ENCODE data around the gene ATOH8.

ATOH8 gene

DNA sequence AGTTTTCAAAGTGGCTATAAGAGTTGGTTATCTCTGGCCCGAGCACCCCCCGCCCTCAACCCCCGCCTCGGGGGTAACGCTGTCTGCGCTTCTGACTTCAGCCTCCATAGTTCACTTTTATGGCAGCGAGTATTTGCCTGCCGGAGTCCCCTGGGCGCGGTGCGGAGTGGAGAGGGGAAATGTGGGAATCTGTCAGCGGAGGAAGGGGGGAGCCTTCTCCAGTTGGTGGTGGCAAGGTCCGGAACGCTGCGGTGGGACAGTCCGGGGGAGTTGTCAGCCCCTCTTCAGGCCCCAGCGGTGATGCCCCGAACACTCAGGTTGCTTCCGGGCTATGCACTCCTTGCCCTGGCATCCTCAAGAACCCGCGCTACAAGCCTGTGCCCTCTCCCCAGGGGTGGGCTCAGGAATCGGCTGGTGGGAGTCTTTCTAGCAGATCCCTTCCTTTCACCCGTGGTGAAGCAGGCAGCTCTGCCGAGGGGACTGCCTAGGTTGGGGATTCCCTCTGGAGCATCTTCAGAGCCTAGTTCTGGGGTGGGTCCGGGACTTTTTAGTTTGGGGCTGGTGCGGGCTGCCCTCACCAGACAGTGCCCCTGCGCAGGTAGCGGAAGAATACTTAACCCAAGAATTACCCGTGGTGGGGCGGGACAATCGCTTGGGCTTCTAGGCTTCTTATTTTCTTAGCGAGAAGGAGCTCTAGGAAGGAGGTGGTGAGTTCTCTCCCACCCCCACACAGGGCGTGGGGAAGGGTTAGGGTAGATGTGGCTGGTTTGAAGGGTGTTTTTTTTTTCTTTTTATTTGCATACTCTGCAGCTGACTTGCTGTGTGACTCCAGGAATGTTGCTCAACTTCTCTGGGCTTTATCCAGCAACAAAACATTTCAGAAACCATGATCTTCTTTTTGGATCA, 1.6 kb downstream of the ATOH8 start:
- POLR2A ChIA-PET (ENCODE audit: low non-redundant PET), result no interaction called here
- H3K27ac ChIP-seq, result no peak overlapping the region
- TF ChIP-seq, protein P1, sequence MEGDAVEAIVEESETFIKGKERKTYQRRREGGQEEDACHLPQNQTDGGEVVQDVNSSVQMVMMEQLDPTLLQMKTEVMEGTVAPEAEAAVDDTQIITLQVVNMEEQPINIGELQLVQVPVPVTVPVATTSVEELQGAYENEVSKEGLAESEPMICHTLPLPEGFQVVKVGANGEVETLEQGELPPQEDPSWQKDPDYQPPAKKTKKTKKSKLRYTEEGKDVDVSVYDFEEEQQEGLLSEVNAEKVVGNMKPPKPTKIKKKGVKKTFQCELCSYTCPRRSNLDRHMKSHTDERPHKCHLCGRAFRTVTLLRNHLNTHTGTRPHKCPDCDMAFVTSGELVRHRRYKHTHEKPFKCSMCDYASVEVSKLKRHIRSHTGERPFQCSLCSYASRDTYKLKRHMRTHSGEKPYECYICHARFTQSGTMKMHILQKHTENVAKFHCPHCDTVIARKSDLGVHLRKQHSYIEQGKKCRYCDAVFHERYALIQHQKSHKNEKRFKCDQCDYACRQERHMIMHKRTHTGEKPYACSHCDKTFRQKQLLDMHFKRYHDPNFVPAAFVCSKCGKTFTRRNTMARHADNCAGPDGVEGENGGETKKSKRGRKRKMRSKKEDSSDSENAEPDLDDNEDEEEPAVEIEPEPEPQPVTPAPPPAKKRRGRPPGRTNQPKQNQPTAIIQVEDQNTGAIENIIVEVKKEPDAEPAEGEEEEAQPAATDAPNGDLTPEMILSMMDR (conservative IDR thresholded peaks at IDR 0.05; ENCODE audit: low read depth), result no peak

GRCh38 chr2:85756195-85756594, 2.4 kb downstream of the ATOH8 start:
- no peak for DNase-seq (ENCODE audit: low spot score)
- no peak overlapping the region for H3K27ac ChIP-seq
- ChIA-PET POLR2A (ENCODE audit: low non-redundant PET) (no interaction called here), CTCF (interaction anchor here (0.5 to 1.2 kb wide), 2 partner anchors 12 to 27 kb away, joined by 3 read pairs; no protein-coding TSS in a partner anchor)
- TF ChIP-seq, protein P1 (conservative IDR thresholded peaks at IDR 0.05; ENCODE audit: low read depth), result no peak

More for the DNA sequence above, 1.6 kb downstream of the ATOH8 start:
- DNase-seq (ENCODE audit: low spot score), result no peak
- CTCF ChIA-PET, result interaction anchor here (0.5 to 1.2 kb wide), 3 partner anchors 11 to 29 kb away, joined by 3 read pairs; no protein-coding TSS in a partner anchor

DNA sequence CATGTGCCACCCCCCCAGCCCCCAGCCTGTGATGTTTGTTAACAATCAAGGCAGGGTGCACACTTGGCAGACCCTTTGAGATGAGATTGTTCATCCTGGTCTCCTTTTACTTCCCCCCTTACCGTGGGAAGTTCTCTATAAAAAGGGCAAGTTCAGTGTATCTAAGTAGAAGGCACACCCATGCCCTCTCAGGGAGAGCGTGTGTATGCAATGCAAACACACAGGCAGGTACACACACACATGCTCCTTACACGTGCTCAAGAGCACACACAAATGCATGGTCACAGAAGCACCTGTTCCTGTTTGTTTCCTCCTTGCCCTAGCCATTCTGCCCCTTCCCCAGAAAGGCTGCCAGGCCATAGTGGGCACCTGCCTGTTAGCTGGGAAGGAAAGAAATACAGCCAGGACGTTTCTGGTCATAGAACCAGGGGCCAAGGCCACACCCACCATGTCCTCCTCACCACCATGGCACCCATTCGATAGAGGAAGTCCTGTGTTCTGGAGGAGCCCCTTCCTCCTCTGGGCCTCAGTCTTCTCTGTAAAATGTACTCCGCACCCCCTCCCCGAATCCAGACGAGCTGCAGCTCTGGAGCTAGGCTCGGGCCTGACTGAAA, 3.1 kb downstream of the ATOH8 start:
- ChIA-PET POLR2A (ENCODE audit: low non-redundant PET) (no interaction called here), CTCF (interaction anchor here (0.6 to 0.7 kb wide), 2 partner anchors 93 to 442 kb away, joined by 3 to 4 read pairs; no protein-coding TSS in a partner anchor)
- TF ChIP-seq, protein P1 (conservative IDR thresholded peaks at IDR 0.05; ENCODE audit: low read depth), result no peak
- no peak overlapping the region for H3K27ac ChIP-seq
- no peak for DNase-seq (ENCODE audit: low spot score)

- H3K27ac ChIP-seq, result no peak overlapping the region
- ChIA-PET CTCF (interaction anchor here (3.9 kb wide), 1 partner anchor 29 kb away, joined by 15 read pairs; no protein-coding TSS in a partner anchor), POLR2A (ENCODE audit: low non-redundant PET) (no interaction called here)
Measured at GRCh38 chr2:85757860-85758259, 4.1 kb downstream of the ATOH8 start.

DNA sequence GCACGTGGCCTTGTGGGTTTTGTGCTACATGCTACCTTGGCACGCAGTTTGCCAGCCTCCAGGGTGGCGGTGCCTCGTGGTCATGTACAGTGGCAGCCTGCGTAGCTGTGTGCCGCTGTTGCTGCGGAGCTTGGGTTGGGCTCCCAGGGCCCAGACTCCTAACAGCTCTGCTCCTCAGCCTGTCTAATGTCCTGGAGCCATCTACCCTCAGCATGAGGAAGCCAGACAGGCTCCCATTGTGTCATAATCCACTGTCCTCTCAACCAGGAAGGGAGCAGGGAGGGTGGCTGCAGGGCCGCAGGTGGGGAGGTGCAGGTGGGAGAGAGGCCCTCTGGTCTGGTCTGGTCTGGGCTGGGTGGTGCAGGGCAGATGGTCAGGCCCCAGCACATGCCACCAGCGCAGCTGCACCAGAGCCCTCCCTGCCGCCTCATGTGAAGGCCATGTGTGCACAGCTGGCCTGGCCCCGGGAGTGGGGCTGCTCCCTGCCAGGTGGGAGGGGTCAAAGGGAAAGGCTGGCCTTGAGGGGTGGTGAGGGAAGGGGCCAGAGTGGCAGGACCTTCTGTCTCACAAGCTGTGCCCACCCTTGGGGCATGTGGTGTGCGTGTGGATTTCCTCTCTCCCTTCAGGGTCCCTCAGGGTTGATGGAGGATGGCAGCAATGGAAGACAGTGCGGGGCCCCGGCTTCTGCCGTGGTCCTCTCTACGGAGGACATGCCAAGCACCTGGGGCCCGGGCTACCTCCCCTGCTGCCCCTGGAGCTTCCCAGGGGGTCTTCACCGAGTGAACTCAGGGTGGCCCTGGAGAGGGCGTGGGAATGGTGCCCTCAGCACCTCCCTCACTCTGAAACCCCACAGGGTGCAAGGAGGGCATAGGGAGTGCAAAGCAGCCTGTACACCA, 4.8 kb downstream of the ATOH8 start:
- no peak overlapping the region for H3K27ac ChIP-seq
- CTCF ChIA-PET, result interaction anchor here (3.9 kb wide), 1 partner anchor 30 kb away, joined by 15 read pairs; no protein-coding TSS in a partner anchor
- DNase-seq (ENCODE audit: low spot score), result no peak
- POLR2A ChIA-PET (ENCODE audit: low non-redundant PET), result no interaction called here
- TF ChIP-seq, protein P1 (conservative IDR thresholded peaks at IDR 0.05; ENCODE audit: low read depth), result no peak

More at GRCh38 chr2:85757860-85758259, 4.1 kb downstream of the ATOH8 start:
- TF ChIP-seq, protein P1 (conservative IDR thresholded peaks at IDR 0.05; ENCODE audit: low read depth), result no peak
- no peak for DNase-seq (ENCODE audit: low spot score)

- POLR2A ChIA-PET (ENCODE audit: low non-redundant PET), result no interaction called here
- TF ChIP-seq, protein P1 (conservative IDR thresholded peaks at IDR 0.05; ENCODE audit: low read depth), result no peak
- no peak for DNase-seq (ENCODE audit: low spot score)
- CTCF ChIA-PET, result interaction anchor here (3.9 kb wide), 1 partner anchor 30 kb away, joined by 15 read pairs; no protein-coding TSS in a partner anchor
- H3K27ac ChIP-seq, result no peak overlapping the region
Measured at GRCh38 chr2:85759257-85759613, 5.4 kb downstream of the ATOH8 start.
